ENCODE measurements around the gene CAPN8.

Gene CAPN8

GRCh38 chr1:223700388-223700918 is 35.0 kb upstream of the CAPN8 start:
- Histone ChIP-seq H3K9me3 (ENCODE audit: control insufficient read depth, insufficient read depth, low read length) (no peaks in the 10 kb centered on the region), H3K4me3 (ENCODE audit: low read length) (no peak overlapping the region), H3K79me2 (ENCODE audit: control insufficient read depth, low read length) (no peaks in the 10 kb centered on the region), H3K4me1 (ENCODE audit: control insufficient read depth, low read length) (0 out of 2 replicates have a peak, but pooled peaks cover 3% of the 10 kb centered on the region), H3K36me3 (ENCODE audit: control insufficient read depth, low read length) (no peaks in the 10 kb centered on the region), H3K27ac (ENCODE audit: low read depth, low read length) (no peak overlapping the region), H3K9me2 (replicated peaks; ENCODE audit: control insufficient read depth, low read length) (no peaks in the 10 kb centered on the region), H3K4me2 (ENCODE audit: low read length) (no peak overlapping the region), H4K20me1 (ENCODE audit: control insufficient read depth, insufficient read depth, low read depth, low read length) (no peaks in the 10 kb centered on the region), H3K27me3 (ENCODE audit: control insufficient read depth, low read length) (peaks cover 11% of the 10 kb centered on the region), H3F3A (ENCODE audit: control insufficient read depth, insufficient read depth) (no peaks in the 10 kb centered on the region)
- TF ChIP-seq EZH2phosphoT487 (IDR thresholded peaks at IDR 0.05; ENCODE audit: borderline replicate concordance, low read length) = no peak
- TF ChIP-seq CTCF (IDR thresholded peaks at IDR 0.05; ENCODE audit: low read depth, low read length, poor library complexity, severe bottlenecking) = no peak

- Histone ChIP-seq H4K20me1 (ENCODE audit: control insufficient read depth, insufficient read depth, low read depth, low read length) (no peaks in the 10 kb centered on the region), H3K4me1 (ENCODE audit: control insufficient read depth, low read length) (0 out of 2 replicates have a peak, but pooled peaks cover 3% of the 10 kb centered on the region), H3K4me2 (ENCODE audit: low read length) (no peak overlapping the region), H3K27me3 (ENCODE audit: control insufficient read depth, low read length) (no peaks in the 10 kb centered on the region), H3K27ac (ENCODE audit: low read depth, low read length) (no peak overlapping the region), H3F3A (ENCODE audit: control insufficient read depth, insufficient read depth) (no peaks in the 10 kb centered on the region), H3K4me3 (ENCODE audit: low read length) (no peak overlapping the region), H3K9me2 (replicated peaks; ENCODE audit: control insufficient read depth, low read length) (no peaks in the 10 kb centered on the region), H3K9me3 (ENCODE audit: control insufficient read depth, insufficient read depth, low read length) (no peaks in the 10 kb centered on the region), H3K36me3 (ENCODE audit: control insufficient read depth, low read length) (no peaks in the 10 kb centered on the region), H3K79me2 (ENCODE audit: control insufficient read depth, low read length) (no peaks in the 10 kb centered on the region)
- TF ChIP-seq CTCF (IDR thresholded peaks at IDR 0.05; ENCODE audit: low read depth, low read length, poor library complexity, severe bottlenecking) = no peak
- no peak for TF ChIP-seq EZH2phosphoT487 (IDR thresholded peaks at IDR 0.05; ENCODE audit: borderline replicate concordance, low read length)
These were observed 30.4 kb upstream of the CAPN8 start for GRCh38 chr1:223695941-223696340.

- no peaks in the 10 kb centered on the region for H3K27me3 ChIP-seq (ENCODE audit: control insufficient read depth, low read length)
- no peak overlapping the region for H3K4me3 ChIP-seq (ENCODE audit: low read length)
- 0 out of 2 replicates have a peak, but pooled peaks cover 3% of the 10 kb centered on the region for H3K4me1 ChIP-seq (ENCODE audit: control insufficient read depth, low read length)
- H3K27ac ChIP-seq (ENCODE audit: low read depth, low read length) = no peak overlapping the region
- H3F3A ChIP-seq (ENCODE audit: control insufficient read depth, insufficient read depth) = no peaks in the 10 kb centered on the region
- H3K9me2 ChIP-seq (replicated peaks; ENCODE audit: control insufficient read depth, low read length) = no peaks in the 10 kb centered on the region
- H3K36me3 ChIP-seq (ENCODE audit: control insufficient read depth, low read length) = no peaks in the 10 kb centered on the region
- TF ChIP-seq CTCF (IDR thresholded peaks at IDR 0.05; ENCODE audit: low read depth, low read length, poor library complexity, severe bottlenecking) (no peak), EZH2phosphoT487 (IDR thresholded peaks at IDR 0.05; ENCODE audit: borderline replicate concordance, low read length) (no peak)
- no peaks in the 10 kb centered on the region for H3K9me3 ChIP-seq (ENCODE audit: control insufficient read depth, insufficient read depth, low read length)
- H3K79me2 ChIP-seq (ENCODE audit: control insufficient read depth, low read length) = no peaks in the 10 kb centered on the region
- H4K20me1 ChIP-seq (ENCODE audit: control insufficient read depth, insufficient read depth, low read depth, low read length) = no peaks in the 10 kb centered on the region
- H3K4me2 ChIP-seq (ENCODE audit: low read length) = no peak overlapping the region
These were observed 29.6 kb upstream of the CAPN8 start for GRCh38 chr1:223695014-223695548.
